DOHH2 (cell line): ENCODE results near the gene HERC5.
"Not testable (repeated sequence)": the region's sequence is repeated elsewhere in the genome, so short reads cannot be mapped to it uniquely, and the experiment has no call there.

Experiments used
- H3F3A ChIP-seq: fragments of 200-600 bp; sonication (generic), shearing (Covaris generic); 2 replicates; pipeline ENCODE4 v1.6.0; 2016; ENCODE audit warnings: antibody characterized with exemption, mild to moderate bottlenecking; ENCODE audit not compliant: control insufficient read depth, insufficient read depth
- H3K27ac ChIP-seq: fragments of 200-600 bp; sonication (generic); 2 replicates; pipeline ENCODE4 v1.5.1; 2014; ENCODE audit warnings: low read depth, mild to moderate bottlenecking, low read length, moderate library complexity
- H3K27me3 ChIP-seq: fragments of 200-600 bp; sonication (generic); 2 replicates; pipeline ENCODE4 v1.6.1; 2014; ENCODE audit warnings: mild to moderate bottlenecking, low read length, mixed read lengths; ENCODE audit not compliant: control insufficient read depth
- H3K36me3 ChIP-seq: fragments of 200-600 bp; sonication (generic); 2 replicates; pipeline ENCODE4 v1.6.1; 2014; ENCODE audit warnings: mild to moderate bottlenecking, low read length, moderate library complexity, mixed read lengths; ENCODE audit not compliant: control insufficient read depth
- H3K4me1 ChIP-seq: fragments of 200-600 bp; sonication (generic); 2 replicates; pipeline ENCODE4 v1.6.1; 2014; ENCODE audit warnings: mild to moderate bottlenecking, low read length, mixed read lengths; ENCODE audit not compliant: control insufficient read depth
- H3K4me2 ChIP-seq: fragments of 200-600 bp; sonication (generic); 2 replicates; pipeline ENCODE4 v1.6.0; 2014; ENCODE audit warnings: mild to moderate bottlenecking, low read length, moderate library complexity
- H3K4me3 ChIP-seq: fragments of 200-600 bp; sonication (generic); 2 replicates; pipeline ENCODE4 v1.5.1; 2014; ENCODE audit warnings: mild to moderate bottlenecking, low read length, mixed read lengths
- H3K79me2 ChIP-seq: fragments of 200-600 bp; sonication (generic); 2 replicates; pipeline ENCODE4 v1.6.1; 2014; ENCODE audit warnings: mild to moderate bottlenecking, low read length, mixed read lengths; ENCODE audit not compliant: control insufficient read depth
- H3K9me2 ChIP-seq: fragments of 200-600 bp; sonication (generic); replicated peaks from 2 replicates; pipeline ENCODE4 v1.6.1; 2014; ENCODE audit warnings: mild to moderate bottlenecking, low read length, mixed read lengths; ENCODE audit not compliant: control insufficient read depth
- H3K9me3 ChIP-seq: fragments of 200-600 bp; sonication (generic); 2 replicates; pipeline ENCODE4 v1.6.1; 2014; ENCODE audit warnings: antibody characterized with exemption, low read length, mixed read lengths; ENCODE audit not compliant: control insufficient read depth, insufficient read depth
- H4K20me1 ChIP-seq: fragments of 200-600 bp; sonication (generic); 2 replicates; pipeline ENCODE4 v1.6.0; 2014; ENCODE audit warnings: low read depth, mild to moderate bottlenecking, antibody characterized with exemption, low read length, moderate library complexity; ENCODE audit not compliant: control insufficient read depth, insufficient read depth
- EZH2phosphoT487 ChIP-seq: fragments of 200-600 bp; sonication (generic); IDR thresholded peaks from 2 replicates; pipeline ENCODE4 v1.6.1; 2017; ENCODE audit warnings: borderline replicate concordance, mild to moderate bottlenecking, antibody characterized with exemption, low read length, moderate library complexity, mixed read lengths
- TF ChIP-seq, protein P1 (sequence below): fragments of 200-600 bp; sonication (generic); IDR thresholded peaks from one replicate; pipeline ENCODE4 v1.5.1; 2014; ENCODE audit warnings: antibody characterized with exemption, mild to moderate bottlenecking, low read depth, low read length; ENCODE audit not compliant: poor library complexity, severe bottlenecking

The HERC5 gene

GRCh38 chr4:88435987-88436693 lies 20.8 kb upstream of the HERC5 start:
- Histone ChIP-seq H3K27me3 (no peaks in the 10 kb centered on the region), H3K9me2 (no peaks in the 10 kb centered on the region), H3K4me3 (no peak overlapping the region), H3K4me1 (no peaks in the 10 kb centered on the region), H3K27ac (no peak overlapping the region), H4K20me1 (no peaks in the 10 kb centered on the region), H3K36me3 (no peaks in the 10 kb centered on the region), H3K79me2 (no peaks in the 10 kb centered on the region), H3F3A (no peaks in the 10 kb centered on the region), H3K4me2 (no peak overlapping the region), H3K9me3 (no peaks in the 10 kb centered on the region)
- TF ChIP-seq, protein P1, sequence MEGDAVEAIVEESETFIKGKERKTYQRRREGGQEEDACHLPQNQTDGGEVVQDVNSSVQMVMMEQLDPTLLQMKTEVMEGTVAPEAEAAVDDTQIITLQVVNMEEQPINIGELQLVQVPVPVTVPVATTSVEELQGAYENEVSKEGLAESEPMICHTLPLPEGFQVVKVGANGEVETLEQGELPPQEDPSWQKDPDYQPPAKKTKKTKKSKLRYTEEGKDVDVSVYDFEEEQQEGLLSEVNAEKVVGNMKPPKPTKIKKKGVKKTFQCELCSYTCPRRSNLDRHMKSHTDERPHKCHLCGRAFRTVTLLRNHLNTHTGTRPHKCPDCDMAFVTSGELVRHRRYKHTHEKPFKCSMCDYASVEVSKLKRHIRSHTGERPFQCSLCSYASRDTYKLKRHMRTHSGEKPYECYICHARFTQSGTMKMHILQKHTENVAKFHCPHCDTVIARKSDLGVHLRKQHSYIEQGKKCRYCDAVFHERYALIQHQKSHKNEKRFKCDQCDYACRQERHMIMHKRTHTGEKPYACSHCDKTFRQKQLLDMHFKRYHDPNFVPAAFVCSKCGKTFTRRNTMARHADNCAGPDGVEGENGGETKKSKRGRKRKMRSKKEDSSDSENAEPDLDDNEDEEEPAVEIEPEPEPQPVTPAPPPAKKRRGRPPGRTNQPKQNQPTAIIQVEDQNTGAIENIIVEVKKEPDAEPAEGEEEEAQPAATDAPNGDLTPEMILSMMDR = no peak
- no peak for TF ChIP-seq EZH2phosphoT487

- not testable (repeated sequence) for H3K36me3 ChIP-seq, H3F3A ChIP-seq, H3K79me2 ChIP-seq, H3K4me3 ChIP-seq, H3K27me3 ChIP-seq, H3K9me3 ChIP-seq, H3K4me1 ChIP-seq, H3K4me2 ChIP-seq, H4K20me1 ChIP-seq, H3K9me2 ChIP-seq, H3K27ac ChIP-seq
Measured at GRCh38 chr4:88437873-88438272, 19.0 kb upstream of the HERC5 start.

DNA sequence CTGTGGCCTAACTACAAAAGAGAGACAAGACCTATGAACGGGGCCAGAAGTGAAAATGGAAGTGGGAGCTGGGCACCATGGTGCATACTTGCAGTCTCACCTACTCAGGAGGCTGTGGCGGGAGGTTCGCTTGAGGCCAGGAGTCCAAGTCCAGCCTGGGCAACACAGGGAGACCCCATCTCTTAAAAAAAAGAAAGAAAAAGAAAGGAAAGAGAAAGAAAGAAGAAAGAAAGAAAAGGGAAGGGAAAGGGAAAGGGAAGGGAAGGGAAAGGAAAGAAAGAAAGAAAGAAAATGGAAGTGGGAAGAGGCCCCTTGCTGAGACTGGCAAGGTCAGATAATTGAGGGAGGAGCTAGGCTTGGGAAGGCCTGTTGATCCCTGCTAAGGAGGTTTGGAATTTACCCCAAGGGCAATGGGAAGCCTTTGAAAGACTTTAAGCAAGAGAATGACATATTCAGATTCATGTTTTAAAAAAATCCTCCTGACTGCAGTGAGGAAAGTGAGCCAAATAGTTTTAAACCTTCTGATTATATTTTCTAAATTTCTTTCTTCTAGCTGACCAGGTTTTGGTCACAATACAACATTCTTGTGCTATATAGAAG lies 17.7 kb upstream of the HERC5 start:
- no peak for TF ChIP-seq EZH2phosphoT487
- TF ChIP-seq, protein P1 = no peak
- H3K4me1 ChIP-seq = no peaks in the 10 kb centered on the region
- H3K9me3 ChIP-seq = peaks cover 6% of the 10 kb centered on the region
- H3K27ac ChIP-seq = no peak overlapping the region
- no peak overlapping the region for H3K4me2 ChIP-seq
- no peaks in the 10 kb centered on the region for H4K20me1 ChIP-seq
- H3K79me2 ChIP-seq = no peaks in the 10 kb centered on the region
- H3K27me3 ChIP-seq = no peaks in the 10 kb centered on the region
- no peak overlapping the region for H3K4me3 ChIP-seq
- no peaks in the 10 kb centered on the region for H3F3A ChIP-seq
- H3K9me2 ChIP-seq = no peaks in the 10 kb centered on the region
- no peaks in the 10 kb centered on the region for H3K36me3 ChIP-seq

- no peaks in the 10 kb centered on the region for H3K36me3 ChIP-seq
- TF ChIP-seq EZH2phosphoT487 = no peak
- TF ChIP-seq, protein P1 = no peak
- no peaks in the 10 kb centered on the region for H3K9me2 ChIP-seq
- no peak overlapping the region for H3K27ac ChIP-seq
- H3K9me3 ChIP-seq = peaks cover 6% of the 10 kb centered on the region
- H3K4me2 ChIP-seq = no peak overlapping the region
- H3F3A ChIP-seq = no peaks in the 10 kb centered on the region
- no peak overlapping the region for H3K4me3 ChIP-seq
- no peaks in the 10 kb centered on the region for H3K79me2 ChIP-seq
- H3K27me3 ChIP-seq = no peaks in the 10 kb centered on the region
- no peaks in the 10 kb centered on the region for H4K20me1 ChIP-seq
- no peaks in the 10 kb centered on the region for H3K4me1 ChIP-seq
Measured at GRCh38 chr4:88440146-88440545, 16.8 kb upstream of the HERC5 start.
